Fibroblast of pulmonary artery (primary cell): ENCODE results near the gene PNPLA2.
A peak's percentile ranks its signal among the peaks of the same experiment; 100 is the strongest.

Experiments
- DNase-seq: peaks from one replicate; pipeline ENCODE4 v3.0.0-alpha.2; 2010; ENCODE audit warnings: low read depth
- H3K4me3 ChIP-seq: replicated peaks from 2 replicates; pipeline ENCODE4 v1.5.1; 2011; ENCODE audit warnings: low read depth, mild to moderate bottlenecking, control low read depth, low read length, moderate library complexity
- TF ChIP-seq, protein P1 (sequence below): IDR thresholded peaks from 2 replicates; pipeline ENCODE4 v1.5.1; 2011; ENCODE audit warnings: mild to moderate bottlenecking, control low read depth, low read length, inconsistent platforms; ENCODE audit errors: missing control alignments

The PNPLA2 gene

DNA sequence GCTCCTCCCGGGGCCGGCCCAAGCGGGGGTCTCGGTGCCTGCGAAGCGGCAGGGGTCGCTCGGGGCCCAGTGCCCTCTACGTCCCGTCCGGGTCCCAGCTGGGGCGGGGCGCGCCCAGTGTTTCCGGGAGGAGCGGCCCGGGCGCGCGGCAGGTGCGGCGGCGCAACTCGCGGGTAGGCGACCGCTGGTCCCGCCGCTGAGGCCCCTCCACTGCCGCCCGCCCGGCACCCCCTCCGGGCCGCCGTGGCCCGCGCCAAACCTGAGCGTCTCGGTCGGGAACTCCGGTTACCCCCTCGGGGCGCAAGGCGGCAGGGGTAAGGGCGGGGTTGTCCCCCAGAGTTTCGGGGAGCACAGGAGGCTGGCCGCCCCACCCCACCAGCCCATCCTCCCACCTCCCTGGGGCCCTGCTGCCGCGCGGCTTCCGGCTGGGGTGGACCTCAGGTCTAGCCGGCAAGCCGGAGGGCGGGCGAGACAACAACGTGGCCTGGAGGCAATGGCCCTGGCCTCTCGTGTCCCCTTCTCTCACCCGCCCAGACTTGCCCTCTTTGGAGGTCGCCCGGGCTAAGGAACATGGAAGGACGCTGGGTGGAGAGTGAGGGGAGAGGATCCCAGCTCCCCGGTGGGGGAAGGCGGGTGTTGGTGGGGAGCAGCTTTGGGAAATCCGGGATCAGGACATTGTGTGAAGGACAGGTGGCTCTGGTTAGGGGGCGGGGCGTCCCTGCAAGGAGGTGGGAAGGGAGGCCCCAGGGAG, 8.6 kb downstream of the PNPLA2 start:
- TF ChIP-seq, protein P1, sequence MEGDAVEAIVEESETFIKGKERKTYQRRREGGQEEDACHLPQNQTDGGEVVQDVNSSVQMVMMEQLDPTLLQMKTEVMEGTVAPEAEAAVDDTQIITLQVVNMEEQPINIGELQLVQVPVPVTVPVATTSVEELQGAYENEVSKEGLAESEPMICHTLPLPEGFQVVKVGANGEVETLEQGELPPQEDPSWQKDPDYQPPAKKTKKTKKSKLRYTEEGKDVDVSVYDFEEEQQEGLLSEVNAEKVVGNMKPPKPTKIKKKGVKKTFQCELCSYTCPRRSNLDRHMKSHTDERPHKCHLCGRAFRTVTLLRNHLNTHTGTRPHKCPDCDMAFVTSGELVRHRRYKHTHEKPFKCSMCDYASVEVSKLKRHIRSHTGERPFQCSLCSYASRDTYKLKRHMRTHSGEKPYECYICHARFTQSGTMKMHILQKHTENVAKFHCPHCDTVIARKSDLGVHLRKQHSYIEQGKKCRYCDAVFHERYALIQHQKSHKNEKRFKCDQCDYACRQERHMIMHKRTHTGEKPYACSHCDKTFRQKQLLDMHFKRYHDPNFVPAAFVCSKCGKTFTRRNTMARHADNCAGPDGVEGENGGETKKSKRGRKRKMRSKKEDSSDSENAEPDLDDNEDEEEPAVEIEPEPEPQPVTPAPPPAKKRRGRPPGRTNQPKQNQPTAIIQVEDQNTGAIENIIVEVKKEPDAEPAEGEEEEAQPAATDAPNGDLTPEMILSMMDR = no peak
- DNase-seq = no peak
- no peak overlapping the region for H3K4me3 ChIP-seq

DNA sequence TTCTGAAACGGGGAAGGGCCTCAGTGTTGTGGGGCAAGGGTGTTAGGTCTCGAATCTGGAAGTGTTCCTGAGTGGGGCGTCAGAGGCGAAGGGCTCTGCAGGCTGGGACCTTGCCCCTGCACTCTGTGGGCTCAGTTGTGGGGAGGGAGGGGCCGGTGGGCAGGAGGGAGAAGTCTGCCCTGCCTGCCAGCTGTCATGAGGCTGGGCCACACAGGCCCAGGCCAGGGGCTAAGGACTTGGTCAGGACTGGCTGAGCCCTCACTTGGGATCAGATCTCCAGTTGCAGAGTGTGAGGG, 9.1 kb downstream of the PNPLA2 start, which contains the start of gene CRACR2B:
Gene CRACR2B (plus strand): TSS at position 23 of the 296 bp plus-strand sequence. CDS start 689 bp downstream, outside the sequence.
- TF ChIP-seq, protein P1 = no peak
- no peak for DNase-seq
- H3K4me3 ChIP-seq = no peak within 1 kb of the TSS

- no peak overlapping the region for H3K4me3 ChIP-seq
- TF ChIP-seq, protein P1 = no peak
- DNase-seq = no peak
These were observed 9.9 kb downstream of the PNPLA2 start for GRCh38 chr11:828506-829175.

DNA sequence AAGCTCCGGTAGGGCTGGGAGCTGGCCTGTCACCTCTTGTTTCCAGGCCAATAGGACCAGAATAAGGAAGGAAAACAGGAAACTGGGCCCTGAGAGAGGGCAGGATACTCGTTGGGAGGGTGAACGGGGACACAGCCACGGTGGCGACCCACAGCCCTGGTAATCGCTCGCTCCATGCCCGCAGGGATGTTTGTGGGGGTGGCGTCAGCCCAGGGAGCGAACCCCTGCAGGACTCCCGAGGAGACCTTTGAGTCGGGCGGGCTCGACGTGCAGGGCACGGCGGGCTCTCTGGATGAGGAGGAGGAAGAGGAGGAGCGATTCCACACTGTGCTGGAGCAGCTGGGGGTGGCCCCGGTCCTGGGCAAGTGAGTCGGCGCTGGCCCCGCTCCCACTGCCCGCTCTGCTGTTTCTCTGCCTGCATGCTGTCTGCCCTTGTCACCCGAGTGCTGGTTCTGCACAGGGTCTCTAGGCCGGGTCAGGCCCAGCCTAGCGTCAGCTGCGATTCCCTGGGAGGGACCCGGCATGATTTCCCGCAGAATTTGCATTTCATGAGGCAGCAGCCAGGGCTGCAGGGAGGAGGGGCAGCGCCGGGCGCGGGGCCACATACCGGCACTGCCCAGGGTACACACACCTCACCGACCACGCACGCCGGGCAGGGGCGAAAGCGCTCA, 10.6 kb downstream of the PNPLA2 start:
- DNase-seq = no peak
- no peak overlapping the region for H3K4me3 ChIP-seq
- TF ChIP-seq, protein P1 = no peak

GRCh38 chr11:829847-830294, 11.2 kb downstream of the PNPLA2 start:
- TF ChIP-seq, protein P1 = no peak
- no peak for DNase-seq
- peak overlapping the region; percentile 30 for H3K4me3 ChIP-seq

DNA sequence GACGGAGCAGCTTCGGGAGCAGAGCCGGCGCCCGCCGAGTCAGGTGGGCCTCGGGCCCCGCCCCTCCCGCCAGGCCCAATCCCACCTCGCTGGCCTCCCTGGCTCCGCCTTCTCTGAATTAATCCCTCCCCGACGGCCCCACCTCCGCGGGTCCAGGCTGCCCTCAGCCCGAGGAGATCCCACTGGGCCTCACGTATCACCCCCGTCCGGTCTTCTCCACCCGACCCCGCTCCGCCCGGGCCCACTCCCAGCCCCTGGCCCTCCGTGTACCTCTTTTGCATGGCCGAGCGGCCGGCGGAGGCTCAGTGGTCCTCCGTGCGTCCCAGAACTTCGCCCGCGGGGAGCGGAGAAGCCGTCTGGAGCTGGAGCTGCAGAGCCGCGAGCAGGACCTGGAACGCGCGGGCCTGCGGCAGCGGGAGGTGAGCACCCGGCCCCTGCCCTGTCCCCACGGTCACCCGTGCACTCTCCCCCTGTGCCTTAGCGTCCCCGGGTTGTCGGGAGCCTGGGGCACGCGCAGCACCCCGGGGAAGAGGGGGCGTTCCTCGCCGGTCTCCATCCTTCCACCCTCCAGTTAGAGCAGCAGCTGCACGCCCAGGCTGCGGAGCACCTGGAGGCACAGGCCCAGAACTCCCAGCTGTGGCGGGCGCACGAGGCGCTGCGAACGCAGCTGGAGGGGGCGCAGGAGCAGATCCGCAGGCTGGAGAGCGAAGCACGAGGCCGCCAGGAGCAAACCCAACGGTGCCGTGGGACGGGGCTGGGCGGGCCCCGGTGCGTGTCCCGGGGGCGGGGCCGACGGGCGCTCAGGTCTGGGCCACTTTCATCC, 11.8 kb downstream of the PNPLA2 start:
- TF ChIP-seq, protein P1 = no peak
- peak overlapping the region; percentile 30 for H3K4me3 ChIP-seq
- peak; percentile 57 for DNase-seq
